Pancreas (tissue), 10 donors: ENCODE data around the gene SELENBP1. TPM values are rescaled to one million over a fixed set of nuclear protein-coding genes. Genes with fewer than 3 reads are reported as not detected.
A peak's percentile ranks its signal among the peaks of the same experiment; 100 is the strongest.

Experiments
- ATAC-seq, 4 donors: fragments of 200-7000 bp; cut with Tn5 transposase; one replicate each; pipeline versions ENCODE4 v1.8.0 to v1.9.1; 2020; ENCODE audit warnings: mild to moderate bottlenecking in 4 of 4, moderate library complexity in 4 of 4
- DNase-seq, 6 donors: peaks; one replicate each; pipeline ENCODE4 v3.0.0-alpha.2; 2020
- FAIRE-seq: peaks from 2 replicates; lab custom pipeline; 2012; peaks lifted over from hg19 to GRCh38; lab: Jason Lieb, UNC
- H3K27ac ChIP-seq, 4 donors: fragments of 200-600 bp; sonication (generic); 1 replicate in 3 of 4; 2 replicates in 1 of 4; pipeline versions ENCODE4 v1.5.0 to v1.8.0; 2020
- H3K27me3 ChIP-seq, 4 donors: fragments of 200-600 bp; one replicate each; pipeline ENCODE4 v1.8.0; 2021
- H3K36me3 ChIP-seq, 3 donors: fragments of 200-600 bp; sonication (generic) in 1 of 3; one replicate each; pipeline versions ENCODE4 v1.5.0 to v1.8.0; 2020 to 2021
- H3K4me1 ChIP-seq, 3 donors: fragments of 200-600 bp; one replicate each; pipeline ENCODE4 v1.8.0; 2021
- H3K4me3 ChIP-seq, 4 donors: fragments of 200-600 bp; sonication (generic) in 2 of 4; one replicate each; pipeline versions ENCODE4 v1.5.0 to v1.8.0; 2020 to 2021
- H3K9me3 ChIP-seq, 4 donors: fragments of 200-600 bp; one replicate each; pipeline ENCODE4 v1.8.0; 2021
- WGBS, 2 donors: extraction: QIAGEN DNeasy Blood & Tissue Kit; methylation state at CpG; one replicate each; pipeline ENCODE4 v1.1.7; 2013; 5-methylcytosine and 5-hydroxymethylcytosine counted together
- intact Hi-C, 3 donors: fragments of 100-400 bp; cut with DNase I; formaldehyde crosslinking; loops; one replicate each; pipeline versions ENCODE4 v1.11.1 to v1.14.2; 2022
- polyA plus RNA-seq, 2 donors: library from polyadenylated mRNA; stranded (reverse); fragments of 200-250 nt; gene quantifications; one replicate each; pipeline ENCODE4 v1.2.3, GENCODE V29; 2013
- total RNA-seq, 6 donors: library from RNA; stranded (reverse); fragmentation: NEBNext Ultra II Directional in 4 of 6; extraction: Animal tissue kit (Norgen Biotek cat#: 25700) in 4 of 6; gene quantifications; one replicate each; pipeline versions ENCODE4 v1.2.1 to v1.2.4, GENCODE V29; 2021 to 2023
- TF ChIP-seq, protein P1 (sequence below), 4 donors: fragments of 200-600 bp; sonication (generic) in 3 of 4; IDR thresholded peaks; one replicate each; pipeline versions ENCODE4 v1.5.0 to v1.8.0; 2021; ENCODE audit warnings: antibody characterized with exemption in 4 of 4
- donor health status: healthy with polysubstance abuse.
- donor health status: DM: no; HTN: no; CAD: no; lungs with moderate emphysema.
- donor health status: DM: no; HTN: no; CAD: no.
- donor health status: control.
- donor health status: control.
- donor health status: Bipolar disorder and iron deficiency.
- donor health status: DM: yes; HTN: yes; CAD: no.
- donor health status: DM: no; HTN: no; CAD: no.
- donor health status: DM: no; HTN: no; CAD: no.
- donor health status: DM: yes; HTN: yes; CAD: no.

Gene SELENBP1
- total and polyA plus RNA-seq, 8 donors: 13.1 to 93.0 (median 30.6) TPM

- DNase-seq (no peak), FAIRE-seq (no peak), ATAC-seq (no peak)
- TF ChIP-seq, protein P1, sequence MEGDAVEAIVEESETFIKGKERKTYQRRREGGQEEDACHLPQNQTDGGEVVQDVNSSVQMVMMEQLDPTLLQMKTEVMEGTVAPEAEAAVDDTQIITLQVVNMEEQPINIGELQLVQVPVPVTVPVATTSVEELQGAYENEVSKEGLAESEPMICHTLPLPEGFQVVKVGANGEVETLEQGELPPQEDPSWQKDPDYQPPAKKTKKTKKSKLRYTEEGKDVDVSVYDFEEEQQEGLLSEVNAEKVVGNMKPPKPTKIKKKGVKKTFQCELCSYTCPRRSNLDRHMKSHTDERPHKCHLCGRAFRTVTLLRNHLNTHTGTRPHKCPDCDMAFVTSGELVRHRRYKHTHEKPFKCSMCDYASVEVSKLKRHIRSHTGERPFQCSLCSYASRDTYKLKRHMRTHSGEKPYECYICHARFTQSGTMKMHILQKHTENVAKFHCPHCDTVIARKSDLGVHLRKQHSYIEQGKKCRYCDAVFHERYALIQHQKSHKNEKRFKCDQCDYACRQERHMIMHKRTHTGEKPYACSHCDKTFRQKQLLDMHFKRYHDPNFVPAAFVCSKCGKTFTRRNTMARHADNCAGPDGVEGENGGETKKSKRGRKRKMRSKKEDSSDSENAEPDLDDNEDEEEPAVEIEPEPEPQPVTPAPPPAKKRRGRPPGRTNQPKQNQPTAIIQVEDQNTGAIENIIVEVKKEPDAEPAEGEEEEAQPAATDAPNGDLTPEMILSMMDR (IDR thresholded peaks at IDR 0.05): no peak
- H3K9me3 ChIP-seq: no peaks in the 10 kb centered on the region
- H3K27me3 ChIP-seq: no peaks in the 10 kb centered on the region
- WGBS, 2 donors: 83 to 89% methylated on average over 6 of the region's 6 CpGs
- intact Hi-C loops: loop anchor here in 1 of 3 donors (5.0 kb wide), 1 partner anchor 40 kb away; no protein-coding TSS in a partner anchor
- H3K4me3 ChIP-seq: no peak overlapping the region
- peaks cover 0 to 11% (median 0%) of the 10 kb centered on the region in 3 donors for H3K4me1 ChIP-seq
- H3K27ac ChIP-seq: no peak overlapping the region
- H3K36me3 ChIP-seq: peaks cover 0 to 4% (median 0%) of the 10 kb centered on the region in 3 donors
Observed at GRCh38 chr1:151342569-151342968, 29.9 kb downstream of the SELENBP1 start.

- ATAC-seq: no peak
- Histone ChIP-seq H3K4me1 (peaks cover 0 to 11% (median 0%) of the 10 kb centered on the region in 3 donors), H3K27me3 (no peaks in the 10 kb centered on the region), H3K27ac (no peak overlapping the region), H3K4me3 (no peak overlapping the region), H3K9me3 (no peaks in the 10 kb centered on the region), H3K36me3 (peaks cover 0 to 4% (median 0%) of the 10 kb centered on the region in 3 donors)
- no peak for DNase-seq
- 89 to 94% methylated on average over 2 of the region's 2 CpGs for WGBS, 2 donors
- no peak for FAIRE-seq
- TF ChIP-seq, protein P1 (IDR thresholded peaks at IDR 0.05): no peak
- intact Hi-C loops: loop anchor here in 1 of 3 donors (5.0 kb wide), 1 partner anchor 40 kb away; no protein-coding TSS in a partner anchor
Observed at GRCh38 chr1:151342021-151342420, 30.5 kb downstream of the SELENBP1 start.

- ATAC-seq (peak; percentile 87 to 97 (median 94)), DNase-seq (peak in 3 of 6 donors; percentile 41 to 55 (median 54)), FAIRE-seq (peak; percentile 88)
- TF ChIP-seq, protein P1 (IDR thresholded peaks at IDR 0.05): peak; percentile 32 to 53 (median 40)
- H3K27ac ChIP-seq: no peak overlapping the region
- no peaks in the 10 kb centered on the region for H3K27me3 ChIP-seq
- peaks cover 0 to 4% (median 0%) of the 10 kb centered on the region in 3 donors for H3K36me3 ChIP-seq
- intact Hi-C loops: loop anchor here in 1 of 3 donors (5.0 kb wide), 1 partner anchor 39 kb away; no protein-coding TSS in a partner anchor
- no peaks in the 10 kb centered on the region for H3K9me3 ChIP-seq
- H3K4me3 ChIP-seq: no peak overlapping the region
- 24 to 26% methylated on average over 6 to 7 of the region's 7 CpGs for WGBS, 2 donors
- peaks cover 0 to 9% (median 0%) of the 10 kb centered on the region in 3 donors for H3K4me1 ChIP-seq
Observed at GRCh38 chr1:151340870-151341754, 31.4 kb downstream of the SELENBP1 start.

DNA sequence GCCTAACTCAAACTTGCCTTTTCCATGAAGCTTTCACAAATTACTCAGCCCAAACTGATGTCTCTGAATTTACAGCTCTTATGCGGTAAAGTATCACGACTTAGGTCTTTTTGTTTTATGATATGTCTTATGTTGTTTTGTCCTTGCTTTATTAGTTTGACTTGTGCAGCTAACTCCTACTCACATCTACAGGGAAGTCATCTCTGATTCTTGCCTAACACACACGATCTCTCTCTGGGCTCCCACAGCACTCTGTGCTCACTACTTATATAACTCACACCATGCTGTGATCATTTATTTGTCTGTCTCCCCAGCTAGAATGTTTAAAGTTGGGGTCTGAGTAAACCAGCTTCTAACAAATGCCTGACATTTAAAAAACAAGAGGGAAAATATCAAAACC is 35.9 kb downstream of the SELENBP1 start:
- WGBS, 2 donors: 91 to 92% methylated on average over 3 of the region's 3 CpGs
- intact Hi-C loops: no loop called here
- FAIRE-seq: no peak

More for the DNA sequence above, 35.9 kb downstream of the SELENBP1 start:
- no peak overlapping the region for H3K27ac ChIP-seq
- H3K4me3 ChIP-seq: no peak overlapping the region
- no peaks in the 10 kb centered on the region for H3K9me3 ChIP-seq
- no peaks in the 10 kb centered on the region for H3K27me3 ChIP-seq
- ATAC-seq: no peak
- H3K36me3 ChIP-seq: no peaks in the 10 kb centered on the region
- peaks cover 0 to 5% (median 0%) of the 10 kb centered on the region in 3 donors for H3K4me1 ChIP-seq
- TF ChIP-seq, protein P1 (IDR thresholded peaks at IDR 0.05): no peak
- DNase-seq: no peak
